HG03135 (cell line): ENCODE measurements around the gene PTGDS.

Experiments used
- ATAC-seq: cut with Tn5 transposase; IDR thresholded peaks from one replicate; pipeline ENCODE4 v1.9.1; 2021; ENCODE audit warnings: mild to moderate bottlenecking, moderate library complexity; ENCODE audit not compliant: unreplicated experiment

The PTGDS gene

DNA sequence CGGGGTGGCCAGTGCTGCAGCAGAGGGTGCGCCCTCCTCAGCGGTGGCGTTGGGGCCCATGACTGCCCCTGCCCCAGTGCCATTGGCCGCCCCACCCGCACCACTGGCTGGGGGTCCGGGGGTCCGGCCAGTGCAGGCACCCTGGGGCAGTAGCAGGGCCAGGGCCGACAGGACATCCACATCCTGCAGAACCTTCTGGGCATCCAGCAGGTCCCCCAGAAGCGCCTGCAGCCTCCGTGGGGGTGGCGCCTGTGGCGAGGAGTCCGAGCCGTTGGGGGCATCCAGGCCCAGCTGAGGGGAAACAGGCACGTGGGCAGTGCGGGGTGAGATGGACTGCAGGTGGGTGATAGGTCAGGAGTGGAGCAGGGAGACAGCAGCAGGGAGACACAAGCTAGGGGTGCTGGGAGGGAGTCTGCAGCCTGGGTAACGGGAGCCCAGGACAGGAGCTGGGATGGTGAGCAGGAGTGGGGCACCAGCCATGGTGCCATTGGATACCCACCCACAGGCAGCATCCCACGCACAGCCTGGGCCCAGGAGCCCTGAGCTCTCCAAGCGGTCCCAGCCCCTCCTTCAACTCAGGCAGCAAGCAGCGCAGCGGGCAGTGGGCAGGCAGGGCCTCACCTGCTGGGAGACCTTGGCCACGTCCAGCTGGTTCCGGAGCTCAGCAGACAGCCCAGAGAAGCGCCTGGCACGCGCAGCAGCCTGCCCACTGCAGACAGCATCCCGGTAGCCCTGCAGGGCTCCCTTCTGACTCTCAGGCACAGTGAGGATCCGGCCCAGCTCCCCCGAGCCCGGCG lies 43.7 kb downstream of the PTGDS start:
- no peak for ATAC-seq

DNA sequence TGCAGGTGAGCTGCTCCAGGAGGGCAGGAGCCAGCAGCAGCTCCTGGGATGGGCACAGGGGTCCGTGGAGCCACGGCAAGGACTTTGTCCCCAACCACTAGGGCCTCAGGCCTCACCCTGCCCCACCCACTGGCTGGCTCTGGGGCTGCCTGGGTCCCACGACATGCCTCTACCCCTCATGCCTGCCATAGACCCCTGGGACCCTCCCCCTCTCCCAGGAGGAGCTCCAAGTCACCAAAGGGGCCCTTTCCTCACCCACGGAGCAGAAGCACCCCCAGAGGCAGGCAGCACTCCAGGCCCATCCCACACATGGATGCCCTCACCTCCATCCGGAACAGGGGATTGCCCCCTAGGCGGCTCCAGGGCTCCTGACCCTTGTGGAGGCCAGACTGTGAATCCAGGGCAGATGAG lies 44.3 kb downstream of the PTGDS start:
- no peak for ATAC-seq

DNA sequence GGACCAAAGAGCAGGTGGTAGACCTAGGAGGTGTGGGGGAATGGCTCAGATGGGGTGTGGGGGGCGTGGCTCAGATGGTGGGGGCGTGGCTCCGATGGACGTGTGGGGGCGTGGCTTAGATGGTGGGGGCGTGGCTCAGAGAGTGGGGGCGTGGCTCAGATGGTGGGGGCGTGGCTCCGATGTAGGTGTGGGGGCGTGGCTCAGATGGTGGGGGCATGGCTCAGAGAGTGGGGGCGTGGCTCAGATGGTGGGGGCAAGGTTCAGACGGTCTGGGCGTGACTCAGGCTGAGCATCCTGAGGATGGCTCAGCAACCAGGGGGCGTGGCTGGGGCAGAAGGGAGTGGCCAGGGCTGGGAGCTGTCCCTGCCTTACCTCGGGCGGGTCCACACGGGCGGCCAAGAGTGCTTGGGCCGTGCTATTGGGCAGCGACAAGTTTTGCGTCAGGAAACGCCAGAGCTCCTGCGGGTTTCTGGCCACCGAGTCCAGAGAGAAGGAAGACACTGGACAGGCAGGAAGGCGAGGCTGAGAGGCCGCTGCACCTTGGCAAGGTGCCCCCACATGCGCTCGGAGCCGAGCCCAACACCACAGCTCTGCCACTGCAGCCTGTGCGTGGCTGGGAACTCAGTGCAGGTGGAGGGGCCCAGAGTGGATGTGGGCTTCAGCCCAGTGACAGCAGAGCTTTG lies 44.8 kb downstream of the PTGDS start:
- ATAC-seq: no peak

DNA sequence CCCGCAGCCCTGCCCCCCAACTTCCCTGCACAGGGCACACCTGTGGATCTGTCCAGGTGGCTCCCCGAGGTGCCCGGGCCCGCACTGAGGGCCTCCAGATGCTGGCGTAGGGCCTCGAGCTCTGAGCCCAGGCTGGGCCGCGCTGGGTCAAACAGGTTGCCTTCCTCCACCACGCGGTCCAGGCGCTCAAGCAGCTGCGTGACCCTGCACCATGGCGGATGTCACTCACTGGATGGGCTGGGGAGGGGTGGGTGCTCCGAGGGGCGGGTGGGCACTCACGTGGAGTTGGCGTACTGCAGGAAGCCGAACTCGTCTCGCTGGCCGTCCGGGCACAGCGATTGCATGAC lies 45.3 kb downstream of the PTGDS start:
- no peak for ATAC-seq

DNA sequence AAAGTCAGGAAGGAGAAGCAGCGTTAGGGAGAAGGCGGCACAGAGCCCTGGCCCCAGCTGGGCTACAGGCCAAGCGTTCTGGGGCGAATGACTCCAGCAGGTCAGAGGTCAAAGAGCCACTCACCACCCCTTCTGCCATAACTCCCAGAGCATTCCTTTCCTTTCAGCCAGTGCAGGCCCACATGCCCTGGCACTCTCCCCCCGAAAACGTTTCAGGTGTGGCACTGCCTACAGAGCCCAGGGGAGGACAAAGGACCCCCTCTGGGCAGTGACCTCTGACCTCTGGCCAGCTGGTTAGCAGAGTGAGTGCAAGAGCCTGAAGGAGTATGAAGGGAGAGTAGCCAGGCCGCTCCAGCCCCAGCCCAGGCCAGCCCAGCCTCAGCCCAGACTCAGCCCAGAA lies 45.9 kb downstream of the PTGDS start:
- ATAC-seq: no peak

DNA sequence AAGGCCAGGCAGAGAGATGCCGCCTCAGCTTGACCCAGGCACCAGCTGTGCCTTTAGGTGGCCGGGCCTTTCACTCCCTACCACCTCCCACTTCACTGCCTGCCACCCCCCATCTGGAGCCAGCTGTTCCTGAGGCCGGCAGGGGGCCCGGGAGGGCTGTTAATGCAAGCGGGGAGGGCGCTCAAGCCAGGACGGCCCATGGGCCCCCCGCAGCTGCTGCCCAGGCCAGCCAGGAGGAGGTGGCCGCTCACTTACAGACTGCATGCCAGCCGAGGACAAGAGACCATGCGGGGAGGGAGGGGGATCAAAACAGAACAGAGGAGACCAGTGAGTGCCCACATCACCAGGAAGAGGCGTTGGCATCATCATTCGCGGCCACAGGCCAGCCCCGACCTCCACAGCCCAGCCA lies 46.3 kb downstream of the PTGDS start:
- no peak for ATAC-seq

DNA sequence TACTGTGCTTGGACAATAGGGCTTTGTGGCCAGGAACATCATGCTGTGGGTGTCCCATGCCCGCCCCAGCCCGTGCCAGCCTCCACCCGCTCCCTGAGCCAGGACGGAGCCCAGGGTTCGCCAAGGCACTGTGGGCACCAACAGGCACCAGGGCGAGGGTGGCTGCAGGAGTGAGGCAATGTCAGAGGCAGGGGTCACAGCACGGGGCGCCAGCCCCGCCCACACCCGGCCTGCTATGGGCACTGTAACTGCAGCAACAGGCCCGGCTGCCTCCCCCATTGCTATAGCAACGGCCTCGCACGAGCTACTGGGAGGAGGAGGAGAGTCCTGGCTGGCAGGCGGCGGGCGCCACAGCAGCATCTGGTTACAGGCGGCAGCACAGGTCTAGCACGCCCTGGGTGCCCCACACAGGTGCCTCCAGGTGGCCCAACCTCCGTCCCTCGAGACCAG lies 48.2 kb downstream of the PTGDS start:
- ATAC-seq: no peak

DNA sequence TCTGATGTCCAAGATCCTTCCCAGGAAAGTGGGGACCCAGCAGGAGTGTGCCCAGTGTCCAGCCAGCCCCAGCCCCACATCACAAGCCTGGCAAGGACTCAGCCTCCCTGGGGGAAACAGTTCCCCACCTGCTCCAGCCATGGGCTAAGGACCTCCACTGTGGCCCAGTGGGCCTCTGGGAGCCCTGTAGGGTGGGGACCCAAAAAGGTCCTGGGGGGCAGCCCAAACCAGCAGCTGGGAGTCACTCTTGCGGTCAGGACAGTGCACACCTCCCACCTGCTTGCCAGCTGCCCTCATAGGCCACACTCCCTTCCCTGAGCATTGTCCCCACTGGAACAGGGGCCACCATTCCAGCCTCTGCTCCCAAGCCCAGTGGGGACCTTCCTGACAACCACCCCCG lies 49.1 kb downstream of the PTGDS start:
- no peak for ATAC-seq

DNA sequence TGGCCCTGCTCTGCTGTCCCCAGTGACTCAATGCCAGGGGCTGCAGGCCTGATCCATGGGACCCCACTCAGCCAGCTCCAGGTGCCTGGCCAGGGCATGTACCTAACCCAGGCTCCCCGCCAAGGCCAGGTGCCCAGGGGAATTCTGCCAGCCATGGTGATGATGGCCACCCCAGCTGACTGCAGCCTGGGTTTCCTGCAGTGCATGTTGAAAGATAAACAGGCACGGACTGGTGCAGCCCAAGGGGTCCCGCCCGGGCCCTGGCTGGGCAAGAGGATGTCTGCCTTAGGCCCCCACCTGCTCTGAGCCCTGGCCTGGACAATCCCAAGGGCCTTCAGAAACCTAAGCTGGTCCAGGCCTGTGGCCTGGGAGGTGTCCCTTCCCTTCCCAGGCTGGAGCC lies 49.5 kb downstream of the PTGDS start:
- no peak for ATAC-seq

DNA sequence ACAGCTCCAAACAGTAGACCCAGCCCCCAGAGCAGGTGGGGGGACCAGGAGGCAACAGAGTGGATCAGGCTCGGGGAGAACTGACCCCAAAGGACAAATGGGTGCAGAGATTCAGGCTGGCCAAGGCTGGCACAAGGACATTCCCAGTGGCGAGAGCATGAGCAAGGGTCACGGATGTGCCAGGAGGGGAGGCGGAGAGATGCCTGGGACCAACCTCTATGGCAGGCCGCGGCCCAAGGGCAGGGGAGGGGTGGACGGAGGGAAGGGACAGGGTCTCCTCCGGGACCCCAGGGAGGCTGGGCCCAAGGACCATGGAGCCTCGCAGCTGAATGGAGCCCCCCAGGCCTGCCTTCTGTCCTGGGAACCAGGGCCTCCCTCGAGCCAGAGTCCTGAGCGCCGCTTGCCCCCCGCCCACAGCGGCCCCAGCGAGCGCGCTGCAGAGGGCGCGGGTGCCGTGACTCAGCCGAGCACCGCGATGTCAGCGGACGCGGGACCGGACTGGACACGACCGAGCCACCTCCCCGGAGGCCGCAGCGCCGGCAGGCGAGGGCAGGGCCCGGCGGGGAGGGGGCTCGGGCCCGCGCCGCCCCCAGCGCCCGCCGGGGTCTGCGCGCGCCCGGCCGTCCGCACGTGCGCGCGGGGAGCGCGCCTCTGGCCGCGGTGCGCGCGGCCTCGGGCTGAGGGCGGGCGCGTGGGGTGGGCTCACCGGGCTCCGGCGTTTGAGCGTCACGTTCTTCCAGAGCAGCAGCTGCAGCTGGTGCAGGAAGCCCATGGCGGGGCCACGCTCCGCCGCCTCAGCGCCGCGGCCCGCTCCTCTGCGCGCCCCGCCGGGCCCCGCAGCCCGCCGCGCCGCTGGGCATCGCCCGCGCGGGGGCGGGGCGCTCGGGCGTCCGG lies 50.3 kb downstream of the PTGDS start, which contains the start of gene ABCA2:
TSS of gene ABCA2 (minus strand) at position 869 of the 894 bp plus-strand sequence. CDS start at position 772, 97 bp downstream.
- ATAC-seq: no peak

DNA sequence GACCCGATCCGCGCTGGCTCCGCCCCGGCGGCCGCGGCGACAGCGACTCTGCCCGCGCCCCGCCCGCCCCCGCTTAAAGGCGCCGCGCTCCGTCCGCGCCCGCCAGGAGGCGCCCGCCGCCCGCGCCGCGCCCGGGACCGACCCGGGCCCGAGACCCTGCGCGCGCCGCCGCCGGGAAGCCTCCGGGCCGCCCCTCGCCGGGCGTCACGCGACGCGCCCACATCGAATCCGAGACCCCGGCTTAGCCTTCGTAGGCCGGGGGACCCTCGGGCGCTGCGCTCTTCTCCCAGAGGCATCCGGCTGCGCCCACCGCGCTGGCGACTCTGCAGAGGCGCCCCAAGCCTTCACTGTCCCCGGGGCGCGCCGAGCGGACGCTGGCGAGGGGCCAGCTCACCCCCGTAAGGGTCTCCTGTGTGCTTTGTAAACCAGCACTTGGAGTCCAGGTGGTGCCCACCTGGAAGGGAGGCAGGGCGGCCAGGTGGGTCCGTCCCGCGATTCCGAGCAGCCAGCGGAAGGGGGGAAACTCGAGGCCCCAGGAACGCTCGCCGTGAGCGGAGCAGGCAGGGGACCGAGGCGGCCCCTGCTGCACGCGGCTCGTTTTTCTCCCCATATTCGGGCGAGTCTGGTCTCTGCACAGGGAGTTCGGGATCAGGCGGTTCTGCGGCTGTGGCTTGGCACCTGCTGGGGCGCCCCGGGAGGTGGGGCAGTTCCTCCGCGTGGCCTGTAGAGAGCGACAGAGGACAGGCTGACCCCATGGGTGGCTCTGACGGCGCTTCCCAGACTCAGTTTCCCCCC lies 51.2 kb downstream of the PTGDS start:
- ATAC-seq: peak; percentile 31

DNA sequence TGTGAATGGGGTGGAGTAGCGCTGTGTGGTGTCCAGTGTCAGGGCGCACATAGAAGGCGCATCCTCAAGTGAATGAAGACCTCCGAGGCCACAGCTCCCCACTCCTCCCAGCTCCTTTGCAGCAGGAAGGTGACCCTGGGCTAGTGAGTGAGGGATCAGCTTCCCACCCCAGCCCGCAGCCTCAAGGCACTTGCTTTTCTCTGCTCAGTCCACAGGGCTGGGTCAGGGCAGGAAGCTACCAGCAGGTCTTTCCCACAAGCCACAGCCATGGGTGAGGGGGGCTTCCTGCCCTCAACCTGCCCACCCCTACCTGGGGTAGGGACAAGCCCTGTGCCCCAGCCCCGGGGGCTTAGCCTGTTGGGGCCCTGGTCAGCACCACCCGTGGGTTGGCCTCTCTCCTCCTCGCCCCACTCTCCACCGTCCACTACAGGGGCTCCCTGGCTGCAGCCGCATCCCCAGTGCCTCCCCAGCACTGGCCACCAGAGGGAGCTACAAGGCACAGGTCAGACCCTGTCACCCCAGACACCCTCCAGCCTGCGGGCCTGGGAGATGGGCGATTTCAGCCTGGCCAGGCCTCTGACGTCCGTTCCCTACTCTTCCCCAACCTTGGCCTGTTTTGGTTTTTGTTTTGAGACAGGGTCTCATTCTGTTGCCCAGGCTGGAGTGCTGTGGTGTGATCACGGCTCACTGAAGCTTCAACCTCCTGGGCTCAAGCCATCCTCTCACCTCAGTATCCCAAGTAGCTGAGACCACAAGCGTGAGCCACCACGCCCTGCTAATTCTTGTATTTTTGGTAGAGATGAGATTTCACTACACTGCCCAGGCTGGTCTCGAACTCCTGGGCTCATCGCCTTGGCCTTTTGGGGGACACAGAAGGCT lies 52.0 kb downstream of the PTGDS start:
- ATAC-seq: no peak

DNA sequence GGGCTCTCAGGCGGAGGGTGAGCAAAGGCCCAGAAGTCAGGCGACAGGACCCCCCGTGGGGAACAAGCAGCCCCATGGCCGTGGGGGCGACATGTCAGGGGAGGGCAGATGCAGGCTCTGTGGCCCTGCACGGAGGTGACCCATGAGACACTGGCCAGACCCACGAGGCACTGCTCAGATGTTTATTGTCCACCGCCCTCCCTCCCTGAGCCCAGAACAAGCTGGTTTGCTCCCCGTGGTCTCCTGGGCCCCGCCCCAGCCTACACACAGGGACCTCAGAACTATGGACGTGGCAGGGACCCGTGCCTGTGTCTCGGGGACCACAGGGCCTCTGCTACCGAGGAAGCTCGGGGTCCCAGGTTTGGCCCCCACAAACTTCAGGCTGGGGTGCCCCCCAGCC lies 52.7 kb downstream of the PTGDS start:
- no peak for ATAC-seq

DNA sequence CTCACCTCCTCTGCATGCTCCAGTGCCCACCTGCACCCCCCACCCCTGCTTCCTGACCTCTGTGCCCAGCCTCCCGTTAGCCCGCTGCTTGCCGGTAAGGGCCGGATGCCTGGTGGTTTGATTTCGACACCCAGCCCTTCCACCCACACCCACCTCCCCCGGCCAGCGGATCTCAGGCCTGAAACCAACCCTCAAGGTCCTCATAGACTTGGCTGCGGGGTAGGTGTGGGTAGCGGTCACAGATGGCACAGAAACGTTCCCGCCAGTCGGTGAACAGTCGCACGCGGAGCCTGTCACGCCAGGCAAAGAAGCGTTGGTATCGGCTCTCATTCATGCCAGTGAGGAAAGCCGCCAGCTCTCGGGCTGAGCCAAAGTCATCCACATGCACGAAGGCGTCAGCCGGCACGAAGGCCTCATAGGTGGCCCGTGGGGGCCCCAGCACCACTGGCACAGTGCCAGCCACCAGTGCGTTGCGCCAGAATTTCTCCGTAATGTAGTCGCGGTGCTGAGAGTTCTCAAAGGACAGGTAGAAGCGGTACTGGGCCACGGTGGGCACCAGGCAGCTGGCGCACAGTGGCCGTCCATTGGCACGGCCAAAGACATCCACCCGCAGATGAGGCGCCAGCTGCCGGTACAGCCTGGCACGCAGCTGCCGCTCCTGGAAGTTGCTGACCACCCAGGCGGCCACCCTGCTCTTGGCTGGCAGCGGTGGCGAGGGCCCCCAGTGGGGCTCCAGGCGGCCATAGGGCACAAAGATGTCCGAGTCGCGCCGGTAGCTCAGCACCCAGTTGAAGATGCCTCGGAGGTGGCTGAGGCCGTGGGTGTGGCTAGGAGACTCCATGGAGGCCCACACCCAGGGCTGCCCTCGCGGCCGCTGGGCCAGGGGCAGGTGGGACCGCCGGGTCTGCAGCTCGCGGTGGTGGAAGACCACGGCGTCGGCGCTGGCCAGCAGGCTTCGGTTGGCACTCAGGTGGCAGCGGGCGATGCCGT lies 53.5 kb downstream of the PTGDS start:
- ATAC-seq: no peak
